ENCODE results near the gene CPED1. TPM values are rescaled to one million over a fixed set of nuclear protein-coding genes. Genes with fewer than 3 reads are reported as not detected.

CPED1 gene
- total and polyA plus RNA-seq, 2 experiments from 2014 or later: 0.17 to 0.47 TPM

- TF ChIP-seq, protein P1, sequence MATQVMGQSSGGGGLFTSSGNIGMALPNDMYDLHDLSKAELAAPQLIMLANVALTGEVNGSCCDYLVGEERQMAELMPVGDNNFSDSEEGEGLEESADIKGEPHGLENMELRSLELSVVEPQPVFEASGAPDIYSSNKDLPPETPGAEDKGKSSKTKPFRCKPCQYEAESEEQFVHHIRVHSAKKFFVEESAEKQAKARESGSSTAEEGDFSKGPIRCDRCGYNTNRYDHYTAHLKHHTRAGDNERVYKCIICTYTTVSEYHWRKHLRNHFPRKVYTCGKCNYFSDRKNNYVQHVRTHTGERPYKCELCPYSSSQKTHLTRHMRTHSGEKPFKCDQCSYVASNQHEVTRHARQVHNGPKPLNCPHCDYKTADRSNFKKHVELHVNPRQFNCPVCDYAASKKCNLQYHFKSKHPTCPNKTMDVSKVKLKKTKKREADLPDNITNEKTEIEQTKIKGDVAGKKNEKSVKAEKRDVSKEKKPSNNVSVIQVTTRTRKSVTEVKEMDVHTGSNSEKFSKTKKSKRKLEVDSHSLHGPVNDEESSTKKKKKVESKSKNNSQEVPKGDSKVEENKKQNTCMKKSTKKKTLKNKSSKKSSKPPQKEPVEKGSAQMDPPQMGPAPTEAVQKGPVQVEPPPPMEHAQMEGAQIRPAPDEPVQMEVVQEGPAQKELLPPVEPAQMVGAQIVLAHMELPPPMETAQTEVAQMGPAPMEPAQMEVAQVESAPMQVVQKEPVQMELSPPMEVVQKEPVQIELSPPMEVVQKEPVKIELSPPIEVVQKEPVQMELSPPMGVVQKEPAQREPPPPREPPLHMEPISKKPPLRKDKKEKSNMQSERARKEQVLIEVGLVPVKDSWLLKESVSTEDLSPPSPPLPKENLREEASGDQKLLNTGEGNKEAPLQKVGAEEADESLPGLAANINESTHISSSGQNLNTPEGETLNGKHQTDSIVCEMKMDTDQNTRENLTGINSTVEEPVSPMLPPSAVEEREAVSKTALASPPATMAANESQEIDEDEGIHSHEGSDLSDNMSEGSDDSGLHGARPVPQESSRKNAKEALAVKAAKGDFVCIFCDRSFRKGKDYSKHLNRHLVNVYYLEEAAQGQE (IDR thresholded peaks at IDR 0.05; ENCODE audit: unreplicated experiment): no peak
- TF ChIP-seq CREB1 (CRISPR knock-in tag; IDR thresholded peaks at IDR 0.05; ENCODE audit: low read depth) (no peak), STAT1 (IDR thresholded peaks at IDR 0.05; ENCODE audit: unreplicated experiment) (no peak)
- TF ChIP-seq, protein P2, sequence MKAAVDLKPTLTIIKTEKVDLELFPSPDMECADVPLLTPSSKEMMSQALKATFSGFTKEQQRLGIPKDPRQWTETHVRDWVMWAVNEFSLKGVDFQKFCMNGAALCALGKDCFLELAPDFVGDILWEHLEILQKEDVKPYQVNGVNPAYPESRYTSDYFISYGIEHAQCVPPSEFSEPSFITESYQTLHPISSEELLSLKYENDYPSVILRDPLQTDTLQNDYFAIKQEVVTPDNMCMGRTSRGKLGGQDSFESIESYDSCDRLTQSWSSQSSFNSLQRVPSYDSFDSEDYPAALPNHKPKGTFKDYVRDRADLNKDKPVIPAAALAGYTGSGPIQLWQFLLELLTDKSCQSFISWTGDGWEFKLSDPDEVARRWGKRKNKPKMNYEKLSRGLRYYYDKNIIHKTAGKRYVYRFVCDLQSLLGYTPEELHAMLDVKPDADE (IDR thresholded peaks at IDR 0.05): no peak
Observed at GRCh38 chr7:121286186-121286585, 297.7 kb downstream of the CPED1 start (continued).

GRCh38 chr7:121286742-121287734, 298.5 kb downstream of the CPED1 start:
- Histone ChIP-seq H3K79me2 (replicated peaks; ENCODE audit: insufficient read depth) (no peaks in the 10 kb centered on the region), H3F3A (replicated peaks; ENCODE audit: low read depth) (no peaks in the 10 kb centered on the region), H3K9me2 (ENCODE audit: insufficient read depth) (peaks cover 9% of the 10 kb centered on the region), H3K4me2 (no peak overlapping the region), H3K4me1 (ENCODE audit: insufficient read depth) (no peaks in the 10 kb centered on the region), H3K36me3 (ENCODE audit: insufficient read depth) (peaks cover 5% of the 10 kb centered on the region; the same call in 1 of the 2 replicates), H3K27me3 (ENCODE audit: insufficient read depth) (no peaks in the 10 kb centered on the region), H3K4me3 (no peak overlapping the region), H2AFZ (no peak overlapping the region), H4K20me1 (replicated peaks; ENCODE audit: insufficient read depth) (no peaks in the 10 kb centered on the region), H3K27ac (ENCODE audit: low read depth) (no peak overlapping the region)
- DNase-seq (ENCODE audit: low spot score) (no peak), ATAC-seq (no peak)
- no peak overlapping the region for H3K4me3 Mint-ChIP-seq
- H3K27ac Mint-ChIP-seq: no peak overlapping the region
- H3K9me3 Mint-ChIP-seq: peaks cover 27% of the 10 kb centered on the region
- H3K4me1 Mint-ChIP-seq: no peaks in the 10 kb centered on the region
- H3K27me3 Mint-ChIP-seq (ENCODE audit: insufficient read depth, low read depth, poor library complexity): no peaks in the 10 kb centered on the region
- peaks cover 22% of the 10 kb centered on the region for H3K36me3 Mint-ChIP-seq (ENCODE audit: low read depth)
- TF ChIP-seq CTCF (conservative IDR thresholded peaks at IDR 0.05; ENCODE audit: low read depth in 2 of 2) (no peak), POLR2AphosphoS5 (IDR thresholded peaks at IDR 0.05; ENCODE audit: low read depth) (no peak), EZH2phosphoT487 (IDR thresholded peaks at IDR 0.05; ENCODE audit: unreplicated experiment) (no peak), CREB1 (CRISPR knock-in tag; IDR thresholded peaks at IDR 0.05; ENCODE audit: low read depth) (no peak), NANOG (IDR thresholded peaks at IDR 0.05; ENCODE audit: borderline replicate concordance) (no peak), JUNB (IDR thresholded peaks at IDR 0.05; ENCODE audit: unreplicated experiment) (no peak), STAT1 (IDR thresholded peaks at IDR 0.05; ENCODE audit: unreplicated experiment) (no peak), ZNF331 (CRISPR knock-in tag; IDR thresholded peaks at IDR 0.05; ENCODE audit: low read depth) (no peak), ZNF114 (CRISPR knock-in tag; IDR thresholded peaks at IDR 0.05) (no peak), EZH2 (IDR thresholded peaks at IDR 0.05; ENCODE audit: low read depth, unreplicated experiment) (no peak)
- TF ChIP-seq, protein P2 (IDR thresholded peaks at IDR 0.05): no peak
- TF ChIP-seq, protein P1 (IDR thresholded peaks at IDR 0.05; ENCODE audit: unreplicated experiment): no peak

Data from GM23338 (cell line).